ENCODE results near the gene RYR1.

The RYR1 gene

GRCh38 chr19:38427035-38427677 lies 6.3 kb upstream of the RYR1 start:
- DNase-seq (ENCODE audit: low read depth in 2 of 2), result peak in 1 of 2 donors; percentile 35

DNA sequence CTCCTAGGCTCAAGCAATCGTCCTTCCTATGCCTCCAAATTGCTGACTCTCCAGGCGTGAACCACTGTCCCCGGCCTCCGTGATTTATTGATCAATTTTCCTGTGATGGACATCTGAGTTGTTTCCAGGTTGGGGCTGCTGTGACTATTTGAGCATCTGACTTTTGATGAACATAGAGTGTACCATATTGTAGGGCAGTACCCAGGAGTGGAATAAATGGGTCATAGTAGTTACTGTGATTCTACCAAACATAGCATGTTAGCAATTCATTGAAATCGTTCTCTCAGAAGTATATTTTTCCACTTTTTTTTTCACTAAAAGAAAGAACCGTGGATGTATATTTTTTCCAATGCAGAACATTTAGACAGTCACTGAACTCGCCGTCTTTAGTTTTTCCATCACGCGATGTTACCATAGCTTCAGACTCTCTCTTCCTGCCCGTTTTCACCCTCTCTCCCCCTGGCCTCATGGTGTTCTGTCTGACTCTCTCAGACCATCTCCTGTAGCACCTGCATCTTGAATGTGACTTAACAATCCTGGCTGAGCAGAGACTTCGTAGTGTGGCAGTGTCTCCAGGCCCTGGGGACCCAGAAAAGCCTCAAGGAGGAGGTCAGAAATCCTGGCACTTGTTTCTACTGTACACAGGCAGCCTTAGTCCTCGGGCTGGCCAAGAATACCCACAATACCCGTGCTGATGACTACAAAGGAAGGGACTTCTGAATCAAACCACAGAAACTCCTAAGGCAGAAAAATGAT lies 4.3 kb upstream of the RYR1 start:
- peak in 1 of 2 donors; percentile 10 for DNase-seq (ENCODE audit: low read depth in 2 of 2)

- no peak for DNase-seq (ENCODE audit: low read depth in 2 of 2)
Measured at GRCh38 chr19:38429811-38430156, 3.7 kb upstream of the RYR1 start.

DNA sequence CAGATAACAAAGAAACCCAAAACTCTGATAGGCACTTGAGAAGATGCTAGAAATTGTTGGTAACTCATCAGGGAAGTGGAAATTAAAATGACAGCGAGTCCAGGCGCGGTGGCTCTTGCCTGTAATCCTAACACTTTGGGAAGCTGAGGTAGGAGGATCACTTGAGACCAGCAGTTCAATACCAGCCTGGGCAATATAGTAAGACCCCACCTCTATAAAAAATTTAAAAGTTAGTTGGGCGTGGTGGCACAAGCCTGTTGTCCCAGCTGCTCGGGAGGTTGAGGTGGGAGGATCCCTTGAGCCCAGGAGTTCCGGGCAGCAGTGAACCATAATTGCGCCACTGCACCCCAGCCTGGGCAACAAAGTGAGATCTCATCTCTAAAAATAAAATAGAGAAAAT lies 2.6 kb upstream of the RYR1 start:
- DNase-seq (ENCODE audit: low read depth in 2 of 2), result no peak

DNA sequence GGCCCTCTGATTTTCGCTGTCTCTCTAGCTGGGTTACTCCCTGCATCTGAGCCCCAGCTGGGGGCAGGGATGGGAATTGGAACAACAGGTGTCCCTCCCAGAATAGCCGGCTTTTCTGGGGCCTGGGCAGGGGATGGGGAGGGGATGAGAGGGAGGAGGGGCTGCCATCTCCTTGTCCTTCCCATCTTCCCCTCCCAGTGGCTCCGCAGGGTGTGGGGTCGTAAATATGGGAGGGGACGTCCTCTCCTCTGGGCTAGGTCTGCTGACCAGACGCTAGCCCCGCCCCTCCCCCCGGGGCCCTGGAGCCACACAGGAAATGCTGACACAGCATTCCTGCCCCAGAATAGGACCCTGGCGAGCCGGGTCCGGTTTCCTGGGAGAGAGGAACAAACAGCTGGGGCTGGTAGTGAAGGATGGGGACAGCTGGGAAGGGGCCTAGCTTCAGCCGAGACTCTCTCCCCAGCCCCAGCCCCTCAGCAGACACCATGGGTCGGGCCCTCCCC lies 1.1 kb downstream of the RYR1 start:
- DNase-seq (ENCODE audit: low read depth in 2 of 2), result no peak

DNA sequence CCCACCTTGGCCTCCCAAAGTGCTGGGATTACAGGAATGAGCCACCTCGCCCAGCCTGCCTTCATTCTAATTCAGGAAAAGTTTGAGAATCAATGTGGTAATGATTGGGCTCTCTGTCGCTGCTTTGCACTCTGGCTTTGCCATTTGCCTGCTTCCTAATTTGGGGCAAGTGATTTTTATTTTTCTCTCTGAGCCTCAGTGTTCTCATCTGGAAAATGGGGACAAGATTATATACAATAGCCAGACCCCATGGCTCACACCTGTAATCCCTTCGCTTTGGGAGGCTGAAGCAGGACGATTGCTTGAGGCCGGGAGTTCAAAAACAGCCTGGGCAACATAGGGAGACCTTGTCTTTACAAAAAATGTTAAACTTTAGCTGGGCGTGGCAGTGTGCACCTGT lies 3.8 kb downstream of the RYR1 start:
- no peak for DNase-seq (ENCODE audit: low read depth in 2 of 2)

GRCh38 chr19:38437917-38438316 lies 4.4 kb downstream of the RYR1 start:
- no peak for DNase-seq (ENCODE audit: low read depth in 2 of 2)

- no peak for DNase-seq (ENCODE audit: low read depth in 2 of 2)
Measured at GRCh38 chr19:38440592-38440991, 7.1 kb downstream of the RYR1 start.

DNA sequence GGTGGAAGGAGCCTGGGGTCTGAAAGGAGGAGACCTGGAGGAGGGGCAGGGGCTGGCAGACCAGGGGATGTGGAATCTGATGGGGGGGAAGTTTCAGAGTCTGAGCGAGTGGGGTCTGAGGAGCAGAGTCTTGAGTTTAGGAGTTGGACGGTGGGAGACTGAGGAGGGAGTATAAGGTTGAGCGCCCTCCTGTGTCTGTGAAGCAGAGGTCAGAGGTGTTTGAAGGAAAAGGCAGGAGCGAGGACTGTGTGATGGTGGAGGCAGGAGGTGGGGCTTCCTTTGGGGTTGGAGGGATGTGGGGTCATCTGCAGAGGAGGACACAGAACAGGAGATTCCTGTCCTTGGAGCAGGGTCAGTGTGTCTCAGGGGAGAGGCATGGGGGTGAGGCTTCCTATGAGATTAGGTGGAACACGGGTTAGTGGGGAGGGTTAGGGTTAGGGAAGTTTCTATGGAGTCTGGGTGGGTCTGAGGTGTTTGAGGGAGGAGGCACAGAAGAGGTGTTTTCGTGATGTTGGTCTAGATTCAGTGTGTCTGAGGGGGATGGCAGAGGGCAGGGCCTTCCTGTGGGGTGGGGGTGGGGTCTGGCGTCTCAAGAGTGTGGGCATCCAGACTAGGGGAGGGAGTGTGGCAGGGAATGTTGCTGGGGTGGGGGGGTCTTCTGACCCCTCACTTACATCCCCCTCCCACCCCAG lies 8.3 kb downstream of the RYR1 start:
- no peak for DNase-seq (ENCODE audit: low read depth in 2 of 2)

DNA sequence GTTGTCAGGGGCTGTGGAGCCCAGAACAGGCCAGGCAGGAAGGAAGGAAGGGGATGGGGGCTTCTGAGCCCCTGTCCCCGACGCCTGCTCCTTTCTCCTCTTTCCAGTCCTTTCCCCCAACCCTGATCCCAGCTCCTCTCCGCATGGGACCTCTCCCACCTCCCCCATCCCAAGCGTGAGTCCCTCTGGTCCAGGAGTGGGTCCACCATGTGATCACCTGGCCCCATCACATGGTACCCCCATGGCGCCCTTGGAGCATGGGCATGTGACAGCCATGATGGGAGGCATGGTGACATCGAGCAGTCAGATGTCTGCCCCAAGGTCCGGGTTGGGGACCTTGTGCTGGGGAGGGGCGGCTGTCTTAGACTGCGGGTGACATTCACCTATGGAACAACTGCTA lies 9.2 kb downstream of the RYR1 start:
- DNase-seq (ENCODE audit: low read depth in 2 of 2), result no peak

GRCh38 chr19:38443458-38443999 lies 10.0 kb downstream of the RYR1 start:
- DNase-seq (ENCODE audit: low read depth in 2 of 2), result no peak

DNA sequence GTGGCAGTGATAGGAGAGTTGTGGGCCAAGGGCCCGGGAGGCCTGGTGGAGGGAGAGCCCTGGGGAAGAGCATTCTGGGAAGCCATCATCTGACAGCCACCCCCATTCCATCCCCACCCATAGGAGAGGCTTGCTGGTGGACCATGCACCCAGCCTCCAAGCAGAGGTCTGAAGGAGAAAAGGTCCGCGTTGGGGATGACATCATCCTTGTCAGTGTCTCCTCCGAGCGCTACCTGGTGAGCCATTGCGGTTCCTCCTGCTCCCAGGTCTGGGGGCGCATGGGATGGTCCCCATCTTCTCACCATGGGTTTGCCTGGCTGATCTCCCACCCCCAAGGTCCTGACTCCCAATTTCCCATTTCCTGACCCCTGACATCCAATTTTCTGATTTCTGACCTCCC lies 10.5 kb downstream of the RYR1 start:
- no peak for DNase-seq (ENCODE audit: low read depth in 2 of 2)

- no peak for DNase-seq (ENCODE audit: low read depth in 2 of 2)
Measured at GRCh38 chr19:38445362-38445761, 11.9 kb downstream of the RYR1 start.

GRCh38 chr19:38448225-38448624 lies 14.7 kb downstream of the RYR1 start:
- no peak for DNase-seq (ENCODE audit: low read depth in 2 of 2)

- no peak for DNase-seq (ENCODE audit: low read depth in 2 of 2)
Measured at GRCh38 chr19:38449518-38449917, 16.0 kb downstream of the RYR1 start.

GRCh38 chr19:38451036-38451435 lies 17.5 kb downstream of the RYR1 start:
- DNase-seq (ENCODE audit: low read depth in 2 of 2), result no peak

DNA sequence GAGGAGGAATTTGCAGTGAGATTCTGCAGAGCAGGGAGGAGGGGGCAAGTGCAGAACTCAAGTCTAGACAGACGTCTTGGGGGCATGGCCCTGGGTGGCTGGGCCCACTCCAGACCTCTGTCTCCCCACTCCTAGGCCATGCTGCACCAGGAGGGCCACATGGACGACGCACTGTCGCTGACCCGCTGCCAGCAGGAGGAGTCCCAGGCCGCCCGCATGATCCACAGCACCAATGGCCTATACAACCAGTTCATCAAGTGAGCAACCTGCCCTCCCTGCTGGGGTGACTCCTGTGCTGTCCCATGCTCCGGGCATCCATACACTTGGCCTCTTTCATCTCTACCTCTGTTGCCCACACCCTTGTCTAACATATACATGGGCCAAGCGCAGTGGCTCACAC lies 18.1 kb downstream of the RYR1 start:
- DNase-seq (ENCODE audit: low read depth in 2 of 2), result no peak

- DNase-seq (ENCODE audit: low read depth in 2 of 2), result no peak
Measured at GRCh38 chr19:38452430-38453366, 19.2 kb downstream of the RYR1 start.

GRCh38 chr19:38453596-38453995 lies 20.1 kb downstream of the RYR1 start:
- no peak for DNase-seq (ENCODE audit: low read depth in 2 of 2)

GRCh38 chr19:38455031-38455430 lies 21.5 kb downstream of the RYR1 start:
- no peak for DNase-seq (ENCODE audit: low read depth in 2 of 2)

- DNase-seq (ENCODE audit: low read depth in 2 of 2), result no peak
Measured at GRCh38 chr19:38457202-38457601, 23.7 kb downstream of the RYR1 start.

All from stimulated activated CD4-positive, alpha-beta T cell treated with anti-CD3 and anti-CD28 coated beads, Interleukin-1b, Interleukin-23, amount 100 ng/mL, for 4 hours (primary cell).